Spinal cord (tissue), 10 donors: Measurements from ENCODE around the gene SPDL1. TPM values are rescaled to one million over a fixed set of nuclear protein-coding genes. Genes with fewer than 3 reads are reported as not detected.

Experiments
- DNase-seq, 6 donors: peaks; one replicate each; pipeline versions ENCODE4 v3.0.0 to v3.0.0-alpha.2; 2013 to 2015; ENCODE audit warnings: low spot score in 6 of 6, low read depth in 4 of 6
- H3K27ac ChIP-seq: one replicate; pipeline ENCODE4 v1.5.1; 2013; ENCODE audit warnings: low read depth, low read length, control low read depth
- H3K27me3 ChIP-seq: one replicate; pipeline ENCODE4 v1.6.1; 2013; ENCODE audit warnings: low read length; ENCODE audit not compliant: control insufficient read depth, insufficient read depth
- H3K36me3 ChIP-seq: one replicate; pipeline ENCODE4 v1.6.1; 2013; ENCODE audit warnings: low read length; ENCODE audit not compliant: control insufficient read depth, insufficient read depth
- H3K4me1 ChIP-seq: one replicate; pipeline ENCODE4 v1.6.1; 2013; ENCODE audit warnings: low read length; ENCODE audit not compliant: control insufficient read depth, insufficient read depth
- H3K4me3 ChIP-seq: one replicate; pipeline ENCODE4 v1.5.1; 2013; ENCODE audit warnings: low read depth, low read length, control low read depth
- H3K9me3 ChIP-seq: one replicate; pipeline ENCODE4 v1.6.1; 2013; ENCODE audit warnings: low read length; ENCODE audit not compliant: control insufficient read depth, insufficient read depth
- WGBS: methylation state at CpG from one replicate; pipeline ENCODE4 v1.1.5; 2013; ENCODE audit warnings: missing lambda C conversion rate; ENCODE audit not compliant: insufficient coverage; 5-methylcytosine and 5-hydroxymethylcytosine counted together
- polyA plus RNA-seq, 2 donors: library from polyadenylated mRNA; unstranded; fragments of 120-200 nt; gene quantifications; one replicate each; pipeline ENCODE4 v1.2.1, GENCODE V29; 2013; ENCODE audit not compliant: insufficient read length in 2 of 2
- total RNA-seq, 2 donors: library from RNA; depleted of rRNA in 1 of 2; stranded (reverse); fragments of 120-200 nt in 1 of 2; fragments of >200 nt in 1 of 2; gene quantifications; one replicate each; pipeline versions ENCODE4 v1.2.3 to v1.2.4, GENCODE V29; 2013 to 2014
- donor health status: healthy.

The SPDL1 gene
- total and polyA plus RNA-seq, 4 donors = 22.8 to 28.1 (median 24.0) TPM

DNA sequence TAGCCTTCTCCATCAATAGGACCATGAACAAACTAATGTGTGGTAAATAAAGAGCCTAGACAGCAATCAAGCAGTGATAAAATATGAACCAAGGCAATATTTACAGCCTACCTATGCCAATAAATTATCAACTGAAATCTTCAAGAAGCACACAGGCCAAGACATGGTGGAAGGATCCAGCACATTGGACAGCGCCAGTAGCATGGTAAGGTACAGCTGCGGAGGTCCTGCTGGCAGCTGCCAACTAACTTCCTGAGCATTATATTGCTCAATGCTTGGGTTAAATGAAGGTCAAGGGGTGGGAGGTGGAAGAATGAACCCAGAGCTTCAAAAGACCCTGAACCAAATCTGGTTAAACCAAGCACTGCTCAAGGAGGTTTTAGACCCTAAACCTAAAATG, 16.5 kb upstream of the SPDL1 start:
- Histone ChIP-seq H3K9me3 (no peaks in the 10 kb centered on the region), H3K27ac (no peak overlapping the region), H3K27me3 (no peaks in the 10 kb centered on the region), H3K4me3 (no peak overlapping the region), H3K4me1 (no peaks in the 10 kb centered on the region), H3K36me3 (no peaks in the 10 kb centered on the region)
- 64% methylated on average over 2 of the region's 2 CpGs for WGBS
- no peak for DNase-seq

DNA sequence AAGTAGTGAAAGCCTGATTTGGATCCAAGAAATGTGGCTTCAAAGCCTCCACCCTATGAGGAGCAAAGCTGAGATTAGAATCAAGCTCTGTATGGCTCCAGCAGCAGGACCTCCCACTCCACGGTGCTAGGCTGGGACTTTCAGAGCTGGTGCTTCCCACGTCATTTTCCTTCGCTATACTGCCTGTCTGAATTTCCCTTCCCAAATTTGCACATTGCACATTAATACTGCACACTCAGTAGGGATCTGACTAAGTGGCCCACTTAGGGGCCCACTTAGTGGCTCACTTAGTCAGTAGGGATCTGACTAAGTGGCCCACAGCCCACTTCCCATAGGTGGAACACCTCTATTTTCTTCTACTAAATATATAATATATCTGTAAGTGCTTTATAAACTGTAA, 14.1 kb upstream of the SPDL1 start:
- Histone ChIP-seq H3K27ac (no peak overlapping the region), H3K36me3 (no peaks in the 10 kb centered on the region), H3K4me1 (no peaks in the 10 kb centered on the region), H3K9me3 (no peaks in the 10 kb centered on the region), H3K4me3 (no peak overlapping the region), H3K27me3 (peaks cover 2% of the 10 kb centered on the region)
- DNase-seq = no peak
- WGBS = 91% methylated on average over 3 of the region's 3 CpGs

DNA sequence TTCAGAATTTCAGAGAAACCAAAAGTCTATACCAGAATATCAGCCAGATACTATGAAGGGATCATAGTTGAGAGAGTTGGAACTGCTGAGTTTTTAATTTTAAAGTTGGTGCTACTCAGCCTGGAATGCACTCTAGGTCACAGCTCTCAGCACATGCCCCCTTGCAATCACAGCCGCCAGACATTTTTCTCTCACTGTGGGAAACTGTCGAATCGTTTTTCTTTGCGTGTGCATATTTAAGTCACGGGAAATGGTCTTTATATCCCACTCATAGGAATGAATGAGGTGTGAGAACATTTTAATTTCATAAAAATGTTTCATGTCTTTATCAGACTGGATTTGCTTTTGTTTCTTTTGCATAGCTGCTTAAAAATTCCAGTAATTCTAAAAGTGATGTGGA, 12.2 kb upstream of the SPDL1 start:
- no peak overlapping the region for H3K4me3 ChIP-seq
- no peak overlapping the region for H3K27ac ChIP-seq
- 67% methylated on average over 1 of the region's 5 CpGs for WGBS
- peaks cover 7% of the 10 kb centered on the region for H3K27me3 ChIP-seq
- no peaks in the 10 kb centered on the region for H3K9me3 ChIP-seq
- H3K4me1 ChIP-seq = no peaks in the 10 kb centered on the region
- no peak for DNase-seq
- H3K36me3 ChIP-seq = no peaks in the 10 kb centered on the region

DNA sequence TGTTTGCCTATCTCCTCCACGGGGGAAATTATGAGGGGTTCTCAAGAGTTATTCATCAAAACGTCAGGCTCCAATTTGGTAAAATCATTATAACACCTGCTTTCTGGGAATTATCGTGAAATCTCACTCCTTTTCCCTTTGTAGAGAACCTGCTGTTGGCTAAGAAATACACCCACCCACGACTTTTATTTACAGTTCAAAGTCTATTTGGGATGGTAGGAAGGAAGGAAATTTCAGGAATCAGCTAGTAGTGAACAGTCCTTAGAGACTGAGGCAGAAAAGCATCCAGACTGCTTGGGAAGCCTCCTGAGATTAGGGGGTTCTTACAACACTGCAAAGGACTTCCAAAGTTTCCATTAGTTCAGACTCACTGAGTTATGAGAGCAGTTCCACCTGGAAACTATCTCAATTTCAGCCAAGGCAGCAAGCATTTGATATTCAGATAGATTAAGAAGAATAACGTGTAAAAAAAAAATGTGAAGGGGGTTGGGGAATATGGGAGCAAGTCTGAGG, 9.4 kb upstream of the SPDL1 start:
- peaks cover 7% of the 10 kb centered on the region for H3K27me3 ChIP-seq
- WGBS = 46% methylated on average over 2 of the region's 5 CpGs
- no peaks in the 10 kb centered on the region for H3K4me1 ChIP-seq

DNA sequence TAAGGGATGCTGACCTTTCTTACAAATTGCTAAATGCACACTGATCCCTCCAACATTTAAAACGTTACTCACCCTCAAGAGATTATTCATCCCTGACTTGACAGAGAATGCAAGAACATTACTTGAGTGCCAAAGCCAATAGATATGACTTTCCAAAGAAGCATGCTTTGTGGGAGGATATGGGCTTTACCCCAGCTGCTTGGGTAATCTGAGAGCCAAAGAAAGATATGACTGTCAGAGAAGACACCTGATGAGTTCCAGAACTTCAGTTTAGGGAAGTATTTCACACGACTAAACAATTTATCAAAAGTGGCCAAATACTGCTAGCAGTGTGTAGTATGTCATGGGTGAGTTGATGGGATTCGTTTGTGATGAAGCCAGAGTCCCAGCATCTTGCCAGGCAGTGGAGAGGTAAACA, 7.4 kb upstream of the SPDL1 start:
- DNase-seq = no peak
- H3K36me3 ChIP-seq = no peaks in the 10 kb centered on the region
- WGBS = 83% methylated on average over 1 of the region's 3 CpGs
- H3K4me1 ChIP-seq = no peaks in the 10 kb centered on the region
- no peak overlapping the region for H3K4me3 ChIP-seq
- no peaks in the 10 kb centered on the region for H3K9me3 ChIP-seq
- H3K27ac ChIP-seq = no peak overlapping the region
- peaks cover 7% of the 10 kb centered on the region for H3K27me3 ChIP-seq

More for the DNA sequence above, 9.4 kb upstream of the SPDL1 start:
- Histone ChIP-seq H3K9me3 (no peaks in the 10 kb centered on the region), H3K27ac (no peak overlapping the region), H3K4me3 (no peak overlapping the region), H3K36me3 (no peaks in the 10 kb centered on the region)
- DNase-seq = no peak

DNA sequence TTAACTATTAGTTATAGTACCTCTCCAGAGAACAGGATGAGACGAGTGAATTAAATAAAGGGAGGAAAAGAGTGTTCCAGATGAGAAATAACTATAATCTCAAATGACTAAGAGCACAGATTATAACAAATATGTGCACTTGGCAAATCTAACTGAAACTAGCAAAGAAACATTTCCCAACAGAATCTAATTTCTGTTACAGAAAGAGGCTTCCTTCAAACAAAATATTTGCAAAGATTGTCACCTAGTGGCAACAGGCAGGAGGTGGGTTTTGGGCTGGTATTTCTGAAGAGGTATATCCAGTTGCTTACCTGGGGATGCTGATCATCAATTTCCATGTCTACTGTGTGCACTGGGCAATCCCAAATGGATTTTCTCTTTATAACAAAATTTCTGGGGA, 5.6 kb upstream of the SPDL1 start:
- DNase-seq = peak in 3 of 6 donors; percentile 13 to 80 (median 26)
- H3K4me3 ChIP-seq = no peak overlapping the region
- H3K4me1 ChIP-seq = no peaks in the 10 kb centered on the region
- H3K27me3 ChIP-seq = peaks cover 7% of the 10 kb centered on the region
- WGBS = no CpG with 5 or more reads among the region's 1 CpG
- no peaks in the 10 kb centered on the region for H3K9me3 ChIP-seq
- H3K36me3 ChIP-seq = no peaks in the 10 kb centered on the region
- no peak overlapping the region for H3K27ac ChIP-seq

DNA sequence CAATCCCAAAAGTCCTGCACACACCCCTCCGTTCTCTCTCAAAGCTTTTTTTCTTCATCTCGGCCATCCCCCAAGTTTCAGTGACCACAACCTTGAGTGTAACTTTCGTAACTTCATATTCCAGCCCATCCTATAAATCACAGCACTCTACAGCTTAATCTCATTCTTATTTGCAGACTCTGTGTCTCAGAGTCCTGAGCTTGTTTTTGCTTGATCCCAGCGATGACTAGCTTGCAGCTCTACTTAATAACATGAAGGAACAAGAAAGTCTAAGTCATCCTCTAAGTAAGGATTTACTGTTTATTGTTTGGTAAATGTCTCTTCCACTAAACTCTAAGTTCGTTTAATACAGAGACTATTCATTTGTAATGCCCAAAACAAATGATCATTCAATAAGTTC, 2.6 kb upstream of the SPDL1 start:
- Histone ChIP-seq H3K27me3 (no peaks in the 10 kb centered on the region), H3K9me3 (no peaks in the 10 kb centered on the region), H3K36me3 (no peaks in the 10 kb centered on the region), H3K27ac (no peak overlapping the region), H3K4me3 (no peak overlapping the region), H3K4me1 (peaks cover 5% of the 10 kb centered on the region)
- WGBS = 90% methylated on average over 3 of the region's 5 CpGs
- no peak for DNase-seq

DNA sequence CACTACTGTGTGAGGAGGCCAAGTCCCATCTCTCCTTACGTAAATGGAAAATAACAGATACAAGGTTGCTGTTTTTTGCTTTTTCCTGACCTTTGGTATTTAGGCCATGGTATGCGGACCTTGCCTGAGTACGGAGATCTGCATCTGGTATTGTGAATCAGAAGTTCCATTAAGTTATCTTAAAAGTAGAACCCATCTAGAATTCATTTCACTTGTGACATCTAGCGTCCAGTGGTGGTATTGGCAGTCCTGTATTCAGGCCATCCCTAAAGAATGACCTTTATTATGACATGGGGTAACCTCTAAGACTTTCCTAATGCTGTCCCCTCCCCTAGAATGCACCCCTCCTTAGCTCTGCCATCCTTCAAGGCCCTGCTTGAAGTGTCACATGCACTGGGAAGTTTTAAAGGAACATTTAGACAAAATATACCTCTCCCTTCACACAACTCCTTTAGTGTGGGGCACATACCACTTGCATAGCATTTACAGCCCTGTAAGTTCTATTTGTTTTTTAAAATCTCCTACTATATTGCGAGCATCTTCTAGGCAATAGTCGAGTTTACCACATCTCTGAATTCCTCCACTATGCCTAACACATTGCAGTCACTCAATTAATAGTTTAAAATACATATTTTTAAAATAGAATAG, 1.9 kb upstream of the SPDL1 start:
- 13% methylated on average over 3 of the region's 6 CpGs for WGBS
- no peaks in the 10 kb centered on the region for H3K36me3 ChIP-seq
- H3K4me3 ChIP-seq = no peak overlapping the region
- peaks cover 5% of the 10 kb centered on the region for H3K4me1 ChIP-seq
- H3K27ac ChIP-seq = no peak overlapping the region
- DNase-seq = peak in 4 of 6 donors; percentile 26 to 89 (median 51)
- no peaks in the 10 kb centered on the region for H3K27me3 ChIP-seq
- no peaks in the 10 kb centered on the region for H3K9me3 ChIP-seq

DNA sequence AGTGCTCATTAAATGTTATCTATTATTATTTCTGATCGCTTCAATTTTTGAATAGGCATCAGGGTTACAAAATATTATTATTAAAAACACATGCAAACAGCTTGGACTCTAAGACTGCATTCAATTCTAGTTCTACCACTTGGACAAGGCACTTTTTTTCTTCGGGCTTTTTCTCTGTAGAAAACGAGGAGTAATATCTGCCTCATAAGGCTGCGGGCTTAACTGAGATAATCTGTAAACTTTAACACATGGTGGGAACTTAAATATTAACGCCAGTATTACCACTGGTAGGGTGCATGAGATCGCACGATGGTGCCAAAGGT, 511 bp upstream of the SPDL1 start:
- Histone ChIP-seq H3K27me3 (no peaks in the 10 kb centered on the region), H3K4me1 (peaks cover 5% of the 10 kb centered on the region), H3K27ac (peak overlapping the region; percentile 41), H3K4me3 (peak overlapping the region; percentile 69), H3K9me3 (no peaks in the 10 kb centered on the region), H3K36me3 (no peaks in the 10 kb centered on the region)
- WGBS = no CpG with 5 or more reads among the region's 7 CpGs
- no peak for DNase-seq

DNA sequence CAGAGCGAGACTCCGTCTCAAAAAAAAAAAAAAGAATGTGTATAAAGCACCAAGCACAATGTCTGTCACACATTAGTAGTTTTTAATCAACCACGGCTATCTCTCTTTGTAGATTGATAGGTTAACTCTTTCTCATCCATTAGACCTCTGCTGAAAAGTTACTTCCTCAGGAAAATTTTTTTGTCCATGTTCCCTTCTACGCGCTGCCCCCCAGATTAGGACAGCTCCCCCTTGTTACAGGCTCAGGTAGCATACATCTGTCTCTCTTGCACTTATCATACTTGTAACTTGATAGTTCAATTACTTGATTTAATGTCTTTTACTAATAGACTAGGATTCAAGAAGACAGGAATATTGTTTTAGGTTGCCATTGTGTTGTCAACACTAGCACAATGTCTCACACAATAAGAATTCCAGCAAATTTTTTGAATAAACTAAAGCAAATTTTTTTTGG, 1.5 kb downstream of the SPDL1 start:
- H3K4me3 ChIP-seq = no peak overlapping the region
- no peak for DNase-seq
- H3K27ac ChIP-seq = no peak overlapping the region
- no peaks in the 10 kb centered on the region for H3K9me3 ChIP-seq
- H3K36me3 ChIP-seq = peaks cover 8% of the 10 kb centered on the region
- H3K4me1 ChIP-seq = peaks cover 5% of the 10 kb centered on the region
- no CpG with 5 or more reads among the region's 5 CpGs for WGBS
- no peaks in the 10 kb centered on the region for H3K27me3 ChIP-seq
